ENCODE data around the gene CDH18.

GRCh38 chr5:19734776-19735175 is 253.2 kb downstream of the CDH18 start:
- no peak for TF ChIP-seq CTCF (IDR thresholded peaks at IDR 0.05)
- TF ChIP-seq POLR2A (IDR thresholded peaks at IDR 0.05): no peak
